HEK293 (cell line): ENCODE data around the gene TTLL5.
A peak's percentile ranks its signal among the peaks of the same experiment; 100 is the strongest.

Experiments
- CTCF ChIP-seq: fragments of 450-650 bp; formaldehyde crosslinking; IDR thresholded peaks from 2 replicates; pipeline ENCODE4 v1.5.1; 2016; ENCODE audit warnings: missing biosample characterization, missing genetic modification characterization
- OSR2 ChIP-seq: fragments of 450-650 bp; formaldehyde crosslinking; IDR thresholded peaks from 2 replicates; pipeline ENCODE4 v1.5.1; 2016; ENCODE audit warnings: missing biosample characterization, missing genetic modification characterization

DNA sequence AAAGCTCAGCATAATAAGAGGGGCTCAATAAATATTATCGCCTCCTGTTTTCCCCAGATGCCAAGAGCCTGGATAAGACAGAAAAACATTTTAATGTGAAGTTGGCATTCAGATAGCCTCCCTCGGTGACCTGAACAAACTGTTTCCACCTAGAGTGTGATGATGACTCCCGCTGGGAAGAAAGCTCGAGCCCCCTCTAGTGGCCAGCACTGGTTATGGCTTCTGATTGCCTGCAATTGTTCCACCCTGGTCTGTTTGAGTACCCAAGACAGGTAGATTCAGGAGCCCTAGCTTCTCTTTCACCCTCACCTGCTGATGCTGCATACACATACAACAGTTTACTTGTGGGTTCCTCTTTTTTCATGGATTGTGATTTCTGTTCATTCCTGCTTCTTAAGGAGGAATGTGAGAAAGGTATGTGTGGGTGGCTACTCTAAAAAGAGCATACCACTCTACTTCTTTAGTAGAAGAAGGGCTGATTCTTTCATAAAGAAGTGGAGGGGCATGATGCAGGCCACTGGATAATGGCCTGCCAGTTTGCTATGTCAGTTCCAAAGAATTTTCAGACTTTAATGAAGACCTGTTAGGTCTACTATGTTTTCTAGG, 6.8 kb upstream of the TTLL5 start:
- TF ChIP-seq CTCF: peak; percentile 53; the same call in 1 of the 2 replicates
- TF ChIP-seq OSR2: no peak
